Activated B cell treated with CpG ODN at 0.5 μM for 24 hours (primary cell): ENCODE data around the gene ITGA7. TPM values are rescaled to one million over a fixed set of nuclear protein-coding genes. Genes with fewer than 3 reads are reported as not detected.

Source experiments
- ATAC-seq: fragments of 200-7000 bp; cut with Tn5 transposase; one replicate; pipeline ENCODE4 v1.10.0; 2021; ENCODE audit warnings: low read depth, mild to moderate bottlenecking, moderate library complexity
- CTCF ChIA-PET: fragments of 350-600 bp; sonication (Branson Sonifier 250); formaldehyde crosslinking; loops from one replicate; lab custom pipeline; 2021; ENCODE audit warnings: antibody characterized with exemption; lab: Charles Lee
- POLR2A ChIA-PET: fragments of 350-600 bp; sonication (Branson Sonifier 250); formaldehyde crosslinking; loops from one replicate; lab custom pipeline; 2021; ENCODE audit warnings: antibody characterized with exemption; lab: Charles Lee
- DNase-seq: peaks from one replicate; pipeline ENCODE4 v3.0.0; 2022
- H3K27ac Mint-ChIP-seq: one replicate; pipeline ENCODE4 v1.8.0; 2020; ENCODE audit warnings: mixed read lengths
- H3K27me3 Mint-ChIP-seq: one replicate; pipeline ENCODE4 v1.8.0; 2021; ENCODE audit warnings: mixed read lengths
- H3K36me3 Mint-ChIP-seq: one replicate; pipeline ENCODE4 v1.8.0; 2021; ENCODE audit warnings: low read depth, mixed read lengths
- H3K4me1 Mint-ChIP-seq: one replicate; pipeline ENCODE4 v1.8.0; 2021; ENCODE audit warnings: mixed read lengths
- H3K4me3 Mint-ChIP-seq: one replicate; pipeline ENCODE4 v1.8.0; 2020; ENCODE audit warnings: mild to moderate bottlenecking, mixed read lengths
- H3K9me3 Mint-ChIP-seq: one replicate; pipeline ENCODE4 v1.8.0; 2020; ENCODE audit warnings: mixed read lengths
- intact Hi-C: fragments of 100-400 bp; cut with micrococcal nuclease; formaldehyde crosslinking; loops from one replicate; pipeline ENCODE4 v1.15.1; 2024
- total RNA-seq: library from RNA; stranded (reverse); gene quantifications from 2 replicates; pipeline ENCODE4 v1.2.3, GENCODE V29; 2022
- TF ChIP-seq, protein P1 (sequence below): fragments of 200-600 bp; IDR thresholded peaks from one replicate; pipeline ENCODE4 v1.8.0; 2022; ENCODE audit warnings: antibody characterized with exemption, mild to moderate bottlenecking

The ITGA7 gene
- total RNA-seq, 1 donor from 2014 or later, result 1.4 TPM

DNA sequence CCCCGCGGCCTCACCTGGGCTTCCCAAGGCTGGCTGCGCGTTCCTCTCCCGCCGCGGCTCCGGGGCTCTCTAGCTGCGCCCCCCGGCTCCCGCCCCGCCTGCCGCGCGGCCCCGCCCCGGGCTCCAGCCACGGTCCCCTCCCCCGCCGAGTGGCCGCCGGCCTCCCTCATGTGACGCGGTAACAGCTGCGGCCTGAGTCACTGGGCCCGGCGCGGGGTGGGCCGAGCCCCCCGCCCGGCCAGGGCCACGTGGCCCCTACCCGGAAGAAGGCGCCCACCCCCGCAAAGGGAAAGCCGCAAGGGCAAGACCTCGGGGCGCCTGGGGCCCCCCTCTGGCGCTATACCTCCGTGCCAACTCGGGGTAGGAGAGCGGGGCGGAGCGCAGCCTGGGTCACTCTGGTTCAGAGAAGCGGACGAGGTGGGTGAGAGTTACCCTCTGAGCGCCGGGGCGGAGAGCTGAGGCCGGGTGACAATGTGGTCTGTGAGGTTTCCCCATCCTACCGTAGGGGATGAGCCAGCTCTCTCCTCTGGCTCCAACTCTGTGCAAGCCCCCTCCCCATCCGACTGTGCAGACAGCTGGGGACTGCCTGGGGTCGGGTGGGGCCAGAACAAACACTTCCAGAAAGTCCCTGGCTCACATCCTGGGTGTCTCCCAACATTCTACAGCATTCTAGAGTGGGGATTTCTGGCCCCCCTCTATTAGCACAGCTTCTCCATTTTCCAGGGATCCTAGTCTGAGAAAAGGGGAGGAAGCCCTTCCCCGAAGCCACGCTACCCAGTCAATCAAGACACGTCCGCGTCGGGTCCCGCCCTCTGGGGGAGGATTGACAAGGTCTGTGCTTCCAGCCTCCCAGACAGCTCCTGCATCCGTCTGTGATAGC lies 21.5 kb upstream of the ITGA7 start, which contains the start of gene CD63:
TSS of gene CD63 (minus strand) at position 71 of the 880 bp plus-strand sequence. CDS start 668 bp downstream, outside the sequence.
- intact Hi-C loops, result loop anchor here (1.0 kb wide), 2 partner anchors 9 to 13 kb away; partner anchors contain the start of gene BLOC1S1
- TF ChIP-seq, protein P1, sequence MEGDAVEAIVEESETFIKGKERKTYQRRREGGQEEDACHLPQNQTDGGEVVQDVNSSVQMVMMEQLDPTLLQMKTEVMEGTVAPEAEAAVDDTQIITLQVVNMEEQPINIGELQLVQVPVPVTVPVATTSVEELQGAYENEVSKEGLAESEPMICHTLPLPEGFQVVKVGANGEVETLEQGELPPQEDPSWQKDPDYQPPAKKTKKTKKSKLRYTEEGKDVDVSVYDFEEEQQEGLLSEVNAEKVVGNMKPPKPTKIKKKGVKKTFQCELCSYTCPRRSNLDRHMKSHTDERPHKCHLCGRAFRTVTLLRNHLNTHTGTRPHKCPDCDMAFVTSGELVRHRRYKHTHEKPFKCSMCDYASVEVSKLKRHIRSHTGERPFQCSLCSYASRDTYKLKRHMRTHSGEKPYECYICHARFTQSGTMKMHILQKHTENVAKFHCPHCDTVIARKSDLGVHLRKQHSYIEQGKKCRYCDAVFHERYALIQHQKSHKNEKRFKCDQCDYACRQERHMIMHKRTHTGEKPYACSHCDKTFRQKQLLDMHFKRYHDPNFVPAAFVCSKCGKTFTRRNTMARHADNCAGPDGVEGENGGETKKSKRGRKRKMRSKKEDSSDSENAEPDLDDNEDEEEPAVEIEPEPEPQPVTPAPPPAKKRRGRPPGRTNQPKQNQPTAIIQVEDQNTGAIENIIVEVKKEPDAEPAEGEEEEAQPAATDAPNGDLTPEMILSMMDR, result no peak
- no peaks in the 10 kb centered on the region for H3K27me3 Mint-ChIP-seq
- ATAC-seq (peak; percentile 64), DNase-seq (peak; percentile 68)
- H3K4me3 Mint-ChIP-seq, result peak within 1 kb of the TSS; percentile 89
- H3K36me3 Mint-ChIP-seq, result peaks cover 24% of the 10 kb centered on the region
- H3K27ac Mint-ChIP-seq, result peak within 1 kb of the TSS; percentile 88
- ChIA-PET CTCF (interaction anchor here (1.3 to 2.7 kb wide), 4 partner anchors 10 to 460 kb away, joined by 3 to 32 read pairs (median 5); partner anchors contain the start of gene SMARCC2), POLR2A (interaction anchor here (0.5 to 2.7 kb wide), 15 partner anchors 9 to 1231 kb away, joined by 3 to 29 read pairs (median 5); partner anchors contain the start of genes BLOC1S1, DNAJC14, GDF11 and ORMDL2)
- H3K4me1 Mint-ChIP-seq, result peaks cover 37% of the 10 kb centered on the region
- H3K9me3 Mint-ChIP-seq, result no peaks in the 10 kb centered on the region

- POLR2A ChIA-PET, result interaction anchor here (0.5 to 2.7 kb wide), 11 partner anchors 10 to 493 kb away, joined by 3 to 29 read pairs (median 6); partner anchors contain the start of genes BLOC1S1, DNAJC14, GDF11 and ORMDL2
- no peak for DNase-seq
- H3K4me1 Mint-ChIP-seq, result peaks cover 37% of the 10 kb centered on the region
These were observed 20.7 kb upstream of the ITGA7 start for GRCh38 chr12:55728186-55728938.

GRCh38 chr12:55727643-55728185 lies 20.0 kb upstream of the ITGA7 start:
- DNase-seq (no peak), ATAC-seq (no peak)
- TF ChIP-seq, protein P1, result no peak
- Mint-ChIP-seq H3K4me1 (peaks cover 37% of the 10 kb centered on the region), H3K27ac (peak overlapping the region; percentile 67), H3K27me3 (no peaks in the 10 kb centered on the region), H3K9me3 (no peaks in the 10 kb centered on the region), H3K4me3 (peak overlapping the region; percentile 89), H3K36me3 (peaks cover 28% of the 10 kb centered on the region)
- CTCF ChIA-PET, result interaction anchor here (1.6 kb wide), 1 partner anchor 10 kb away, joined by 4 read pairs; no protein-coding TSS in a partner anchor
- POLR2A ChIA-PET, result interaction anchor here (0.6 to 1.2 kb wide), 2 partner anchors 12 to 49 kb away, joined by 5 to 7 read pairs; partner anchors contain the start of gene BLOC1S1
- intact Hi-C loops, result no loop called here

More at GRCh38 chr12:55728186-55728938, 20.7 kb upstream of the ITGA7 start:
- TF ChIP-seq, protein P1, result no peak
- intact Hi-C loops, result no loop called here
- H3K4me3 Mint-ChIP-seq, result peak overlapping the region; percentile 89
- peaks cover 28% of the 10 kb centered on the region for H3K36me3 Mint-ChIP-seq
- CTCF ChIA-PET, result interaction anchor here (1.6 to 2.7 kb wide), 2 partner anchors 10 kb away, joined by 4 to 32 read pairs; no protein-coding TSS in a partner anchor
- peak overlapping the region; percentile 67 for H3K27ac Mint-ChIP-seq
- no peaks in the 10 kb centered on the region for H3K9me3 Mint-ChIP-seq
- peak; percentile 13 for ATAC-seq
- H3K27me3 Mint-ChIP-seq, result no peaks in the 10 kb centered on the region

DNA sequence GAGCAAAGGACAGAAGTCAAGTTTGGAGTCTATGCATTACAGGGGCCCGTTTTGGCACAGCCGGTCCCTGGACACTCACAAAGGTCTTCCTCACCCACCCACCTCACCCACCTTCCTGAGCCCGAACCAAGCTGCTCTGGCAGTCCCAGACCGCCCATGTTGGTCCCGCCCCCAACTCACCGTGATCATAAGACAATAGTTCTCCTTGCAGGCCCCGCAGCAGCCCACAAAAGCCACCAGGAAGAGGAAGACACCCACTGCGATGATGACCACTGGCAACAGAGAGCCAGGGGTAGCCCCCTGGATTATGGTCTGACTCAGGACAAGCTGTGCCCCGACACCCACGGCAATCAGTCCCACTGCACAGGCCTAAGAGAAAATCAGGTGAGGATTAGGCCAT lies 19.3 kb upstream of the ITGA7 start:
- peaks cover 37% of the 10 kb centered on the region for H3K4me1 Mint-ChIP-seq
- TF ChIP-seq, protein P1, result no peak
- ATAC-seq, result no peak

More for the DNA sequence above, 19.3 kb upstream of the ITGA7 start:
- intact Hi-C loops, result no loop called here
- Mint-ChIP-seq H3K27ac (peak overlapping the region; percentile 67), H3K36me3 (peaks cover 28% of the 10 kb centered on the region), H3K9me3 (no peaks in the 10 kb centered on the region), H3K27me3 (no peaks in the 10 kb centered on the region), H3K4me3 (peak overlapping the region; percentile 89)
- POLR2A ChIA-PET, result interaction anchor here (1.2 kb wide), 1 partner anchor 11 kb away, joined by 5 read pairs; the partner anchor contains the start of gene BLOC1S1
- no peak for DNase-seq
- CTCF ChIA-PET, result interaction anchor here (1.6 kb wide), 1 partner anchor 11 kb away, joined by 4 read pairs; no protein-coding TSS in a partner anchor
